HepG2 (cell line): ENCODE measurements around the gene JAGN1. TPM values are rescaled to one million over a fixed set of nuclear protein-coding genes. Genes with fewer than 3 reads are reported as not detected.
A peak's percentile ranks its signal among the peaks of the same experiment; 100 is the strongest.

Source experiments
- ARNT ChIP-seq: fragments of 450-650 bp; IDR thresholded peaks from 2 replicates; pipeline ENCODE4 v1.6.1; 2017
- ARNT2 ChIP-seq: sonication (generic); formaldehyde crosslinking; IDR thresholded peaks from 2 replicates; pipeline ENCODE4 v1.8.0; 2022; ENCODE audit warnings: mild to moderate bottlenecking, low read depth, missing genetic modification reagents, moderate library complexity
- BRD4 ChIP-seq: sonication (generic); formaldehyde crosslinking; IDR thresholded peaks from 2 replicates; pipeline ENCODE4 v1.4.0; 2020; ENCODE audit warnings: missing genetic modification reagents
- DNMT3B ChIP-seq: conservative IDR thresholded peaks from 2 replicates; pipeline ENCODE4 v1.6.1; 2016; ENCODE audit warnings: missing biosample characterization, control low read depth
- PHF20 ChIP-seq: sonication (generic); formaldehyde crosslinking; IDR thresholded peaks from 2 replicates; pipeline ENCODE4 v1.5.0; 2020; ENCODE audit warnings: mild to moderate bottlenecking, missing genetic modification reagents
- ZBTB3 ChIP-seq: sonication (generic); formaldehyde crosslinking; IDR thresholded peaks from 2 replicates; pipeline ENCODE4 v1.4.0; 2020; ENCODE audit warnings: low read depth, mild to moderate bottlenecking, moderate library complexity, missing genetic modification reagents, borderline replicate concordance
- ZNF10 ChIP-seq: sonication (generic); formaldehyde crosslinking; IDR thresholded peaks from 2 replicates; pipeline ENCODE4 v1.4.0; 2020; ENCODE audit warnings: mild to moderate bottlenecking, low read depth, missing genetic modification reagents, borderline replicate concordance
- ZNF18 ChIP-seq: sonication (generic); formaldehyde crosslinking; IDR thresholded peaks from 2 replicates; pipeline ENCODE4 v1.8.0; 2022; ENCODE audit warnings: mild to moderate bottlenecking, missing genetic modification reagents; ENCODE audit not compliant: insufficient replicate concordance
- ZNF564 ChIP-seq: sonication (generic); formaldehyde crosslinking; IDR thresholded peaks from 2 replicates; pipeline ENCODE4 v1.8.1; 2023; ENCODE audit warnings: mild to moderate bottlenecking, missing genetic modification reagents
- ZSCAN31 ChIP-seq: sonication (generic); formaldehyde crosslinking; IDR thresholded peaks from 2 replicates; pipeline ENCODE4 v1.5.0; 2020; ENCODE audit warnings: low read depth, mild to moderate bottlenecking, missing genetic modification reagents
- polyA plus RNA-seq, 8 experiments: library from polyadenylated mRNA; depleted of rRNA in 3 of 8; stranded (reverse) in 7 of 8; unstranded in 1 of 8; fragments of >200 nt; fragmentation: Illumina TruSeq in 4 of 8; extraction: Trizol in 4 of 8; gene quantifications; 2 replicates each; pipeline versions ENCODE4 v1.2.1 to v1.2.3, GENCODE V29; 2011 to 2016; ENCODE audit warnings: low read depth in 4 of 8, missing spikeins in 1 of 8, mixed read lengths in 1 of 8; ENCODE audit not compliant: insufficient read depth in 1 of 8
- total RNA-seq, 5 experiments: library from RNA; depleted of rRNA; stranded (reverse); fragments of >200 nt; fragmentation: Illumina TruSeq; extraction: Trizol; gene quantifications; 2 replicates each; pipeline ENCODE4 v1.2.3, GENCODE V29; 2016; ENCODE audit warnings: low read depth in 1 of 5
- TF ChIP-seq, protein P1 (sequence below), 2 experiments: sonication (generic) in 1 of 2; formaldehyde crosslinking in 1 of 2; IDR thresholded peaks; 2 replicates each; pipeline versions ENCODE4 v1.6.1 to v1.9.0; 2014 to 2022; ENCODE audit warnings: antibody characterized with exemption in 1 of 2, borderline replicate concordance in 1 of 2, inconsistent platforms in 1 of 2, low read depth in 1 of 2, missing genetic modification reagents in 1 of 2
- TF ChIP-seq, protein P2 (sequence below): sonication (generic); formaldehyde crosslinking; IDR thresholded peaks from 2 replicates; pipeline ENCODE4 v1.8.1; 2023; ENCODE audit warnings: mild to moderate bottlenecking, missing genetic modification reagents
- TF ChIP-seq, protein P3 (sequence below): sonication (generic); formaldehyde crosslinking; IDR thresholded peaks from 2 replicates; pipeline ENCODE4 v1.4.0; 2020; ENCODE audit warnings: missing genetic modification reagents, borderline replicate concordance

The JAGN1 gene
- total and polyA plus RNA-seq, 2 of the 13 experiments (the other 11 are each of a cell fraction or from before 2014, with no cell fraction given): 49.9 to 50.9 TPM

GRCh38 chr3:9915254-9916141 lies 25.1 kb downstream of the JAGN1 start (continued):
- TF ChIP-seq, protein P1, sequence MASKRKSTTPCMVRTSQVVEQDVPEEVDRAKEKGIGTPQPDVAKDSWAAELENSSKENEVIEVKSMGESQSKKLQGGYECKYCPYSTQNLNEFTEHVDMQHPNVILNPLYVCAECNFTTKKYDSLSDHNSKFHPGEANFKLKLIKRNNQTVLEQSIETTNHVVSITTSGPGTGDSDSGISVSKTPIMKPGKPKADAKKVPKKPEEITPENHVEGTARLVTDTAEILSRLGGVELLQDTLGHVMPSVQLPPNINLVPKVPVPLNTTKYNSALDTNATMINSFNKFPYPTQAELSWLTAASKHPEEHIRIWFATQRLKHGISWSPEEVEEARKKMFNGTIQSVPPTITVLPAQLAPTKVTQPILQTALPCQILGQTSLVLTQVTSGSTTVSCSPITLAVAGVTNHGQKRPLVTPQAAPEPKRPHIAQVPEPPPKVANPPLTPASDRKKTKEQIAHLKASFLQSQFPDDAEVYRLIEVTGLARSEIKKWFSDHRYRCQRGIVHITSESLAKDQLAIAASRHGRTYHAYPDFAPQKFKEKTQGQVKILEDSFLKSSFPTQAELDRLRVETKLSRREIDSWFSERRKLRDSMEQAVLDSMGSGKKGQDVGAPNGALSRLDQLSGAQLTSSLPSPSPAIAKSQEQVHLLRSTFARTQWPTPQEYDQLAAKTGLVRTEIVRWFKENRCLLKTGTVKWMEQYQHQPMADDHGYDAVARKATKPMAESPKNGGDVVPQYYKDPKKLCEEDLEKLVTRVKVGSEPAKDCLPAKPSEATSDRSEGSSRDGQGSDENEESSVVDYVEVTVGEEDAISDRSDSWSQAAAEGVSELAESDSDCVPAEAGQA (IDR thresholded peaks at IDR 0.05; ENCODE audit: low read depth): no peak
- TF ChIP-seq, protein P1 (CRISPR knock-in tag; IDR thresholded peaks at IDR 0.05; ENCODE audit: borderline replicate concordance): peak; percentile 95
- peak; percentile 87 for TF ChIP-seq ZNF18 (CRISPR knock-in tag)
- TF ChIP-seq, protein P2, sequence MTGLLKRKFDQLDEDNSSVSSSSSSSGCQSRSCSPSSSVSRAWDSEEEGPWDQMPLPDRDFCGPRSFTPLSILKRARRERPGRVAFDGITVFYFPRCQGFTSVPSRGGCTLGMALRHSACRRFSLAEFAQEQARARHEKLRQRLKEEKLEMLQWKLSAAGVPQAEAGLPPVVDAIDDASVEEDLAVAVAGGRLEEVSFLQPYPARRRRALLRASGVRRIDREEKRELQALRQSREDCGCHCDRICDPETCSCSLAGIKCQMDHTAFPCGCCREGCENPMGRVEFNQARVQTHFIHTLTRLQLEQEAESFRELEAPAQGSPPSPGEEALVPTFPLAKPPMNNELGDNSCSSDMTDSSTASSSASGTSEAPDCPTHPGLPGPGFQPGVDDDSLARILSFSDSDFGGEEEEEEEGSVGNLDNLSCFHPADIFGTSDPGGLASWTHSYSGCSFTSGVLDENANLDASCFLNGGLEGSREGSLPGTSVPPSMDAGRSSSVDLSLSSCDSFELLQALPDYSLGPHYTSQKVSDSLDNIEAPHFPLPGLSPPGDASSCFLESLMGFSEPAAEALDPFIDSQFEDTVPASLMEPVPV (CRISPR knock-in tag): 0 out of 2 replicates have a peak, but pooled peaks have one; percentile 42
- no peak for TF ChIP-seq ARNT
- peak; percentile 15; the same call in 1 of the 2 replicates for TF ChIP-seq ZSCAN31 (CRISPR knock-in tag)
- peak; percentile 90; the same call in 1 of the 2 replicates for TF ChIP-seq ZNF564 (CRISPR knock-in tag)
- no peak for TF ChIP-seq ZNF10 (CRISPR knock-in tag)
- no peak for TF ChIP-seq PHF20 (CRISPR knock-in tag)
- TF ChIP-seq, protein P3, sequence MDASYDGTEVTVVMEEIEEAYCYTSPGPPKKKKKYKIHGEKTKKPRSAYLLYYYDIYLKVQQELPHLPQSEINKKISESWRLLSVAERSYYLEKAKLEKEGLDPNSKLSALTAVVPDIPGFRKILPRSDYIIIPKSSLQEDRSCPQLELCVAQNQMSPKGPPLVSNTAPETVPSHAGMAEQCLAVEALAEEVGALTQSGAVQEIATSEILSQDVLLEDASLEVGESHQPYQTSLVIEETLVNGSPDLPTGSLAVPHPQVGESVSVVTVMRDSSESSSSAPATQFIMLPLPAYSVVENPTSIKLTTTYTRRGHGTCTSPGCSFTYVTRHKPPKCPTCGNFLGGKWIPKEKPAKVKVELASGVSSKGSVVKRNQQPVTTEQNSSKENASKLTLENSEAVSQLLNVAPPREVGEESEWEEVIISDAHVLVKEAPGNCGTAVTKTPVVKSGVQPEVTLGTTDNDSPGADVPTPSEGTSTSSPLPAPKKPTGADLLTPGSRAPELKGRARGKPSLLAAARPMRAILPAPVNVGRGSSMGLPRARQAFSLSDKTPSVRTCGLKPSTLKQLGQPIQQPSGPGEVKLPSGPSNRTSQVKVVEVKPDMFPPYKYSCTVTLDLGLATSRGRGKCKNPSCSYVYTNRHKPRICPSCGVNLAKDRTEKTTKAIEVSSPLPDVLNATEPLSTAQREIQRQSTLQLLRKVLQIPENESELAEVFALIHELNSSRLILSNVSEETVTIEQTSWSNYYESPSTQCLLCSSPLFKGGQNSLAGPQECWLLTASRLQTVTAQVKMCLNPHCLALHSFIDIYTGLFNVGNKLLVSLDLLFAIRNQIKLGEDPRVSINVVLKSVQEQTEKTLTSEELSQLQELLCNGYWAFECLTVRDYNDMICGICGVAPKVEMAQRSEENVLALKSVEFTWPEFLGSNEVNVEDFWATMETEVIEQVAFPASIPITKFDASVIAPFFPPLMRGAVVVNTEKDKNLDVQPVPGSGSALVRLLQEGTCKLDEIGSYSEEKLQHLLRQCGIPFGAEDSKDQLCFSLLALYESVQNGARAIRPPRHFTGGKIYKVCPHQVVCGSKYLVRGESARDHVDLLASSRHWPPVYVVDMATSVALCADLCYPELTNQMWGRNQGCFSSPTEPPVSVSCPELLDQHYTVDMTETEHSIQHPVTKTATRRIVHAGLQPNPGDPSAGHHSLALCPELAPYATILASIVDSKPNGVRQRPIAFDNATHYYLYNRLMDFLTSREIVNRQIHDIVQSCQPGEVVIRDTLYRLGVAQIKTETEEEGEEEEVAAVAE (CRISPR knock-in tag): no peak
- TF ChIP-seq BRD4 (CRISPR knock-in tag): peak; percentile 28; the same call in 1 of the 2 replicates
- peak; percentile 79 for TF ChIP-seq ARNT2
- 0 out of 2 replicates have a peak, but pooled peaks have one; percentile 12 for TF ChIP-seq ZBTB3 (CRISPR knock-in tag)
- TF ChIP-seq DNMT3B (CRISPR knock-in tag): no peak
